ENCODE results near the gene PRSS57. TPM values are rescaled to one million over a fixed set of nuclear protein-coding genes. Genes with fewer than 3 reads are reported as not detected.

PRSS57 gene
- total and polyA plus RNA-seq, 2 of the 13 experiments (the other 11 are each of a cell fraction or from before 2014, with no cell fraction given): 0.12 TPM; not detected in 1

GRCh38 chr19:677601-678436 lies 17.4 kb downstream of the PRSS57 start (continued):
- TF ChIP-seq, protein P1, sequence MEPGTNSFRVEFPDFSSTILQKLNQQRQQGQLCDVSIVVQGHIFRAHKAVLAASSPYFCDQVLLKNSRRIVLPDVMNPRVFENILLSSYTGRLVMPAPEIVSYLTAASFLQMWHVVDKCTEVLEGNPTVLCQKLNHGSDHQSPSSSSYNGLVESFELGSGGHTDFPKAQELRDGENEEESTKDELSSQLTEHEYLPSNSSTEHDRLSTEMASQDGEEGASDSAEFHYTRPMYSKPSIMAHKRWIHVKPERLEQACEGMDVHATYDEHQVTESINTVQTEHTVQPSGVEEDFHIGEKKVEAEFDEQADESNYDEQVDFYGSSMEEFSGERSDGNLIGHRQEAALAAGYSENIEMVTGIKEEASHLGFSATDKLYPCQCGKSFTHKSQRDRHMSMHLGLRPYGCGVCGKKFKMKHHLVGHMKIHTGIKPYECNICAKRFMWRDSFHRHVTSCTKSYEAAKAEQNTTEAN (CRISPR knock-in tag; conservative IDR thresholded peaks at IDR 0.05): no peak
- TF ChIP-seq SOX6 (IDR thresholded peaks at IDR 0.05) (no peak), SOX6 (CRISPR knock-in tag; IDR thresholded peaks at IDR 0.05) (no peak), ZBTB3 (CRISPR knock-in tag; IDR thresholded peaks at IDR 0.05; ENCODE audit: borderline replicate concordance, low read depth) (no peak), GABPB1 (CRISPR knock-in tag; IDR thresholded peaks at IDR 0.05) (no peak), PCBP2 (optimal IDR thresholded peaks at IDR 0.05; ENCODE audit: low read depth, low read length, poor library complexity, severe bottlenecking) (no peak), ZNF326 (CRISPR knock-in tag; IDR thresholded peaks at IDR 0.05; ENCODE audit: borderline replicate concordance) (peak; percentile 84; the same call in 1 of the 2 replicates), MIER2 (CRISPR knock-in tag; IDR thresholded peaks at IDR 0.05) (no peak), ZBTB7A (CRISPR knock-in tag; IDR thresholded peaks at IDR 0.05) (peak; percentile 21; the same call in 1 of the 2 replicates), ZNF589 (CRISPR knock-in tag; conservative IDR thresholded peaks at IDR 0.05) (no peak), ZNF883 (CRISPR knock-in tag; IDR thresholded peaks at IDR 0.05; ENCODE audit: not compliant biosample characterization) (no peak), BORCS8-MEF2B (CRISPR knock-in tag; IDR thresholded peaks at IDR 0.05) (no peak), TCF12 (IDR thresholded peaks at IDR 0.05) (no peak), TCF12 (CRISPR knock-in tag; IDR thresholded peaks at IDR 0.05) (no peak), ZNF749 (CRISPR knock-in tag; IDR thresholded peaks at IDR 0.05; ENCODE audit: borderline replicate concordance) (no peak), FIP1L1 (IDR thresholded peaks at IDR 0.05; ENCODE audit: borderline replicate concordance, insufficient read depth, low read depth, low read length) (no peak), SETDB1 (CRISPR knock-in tag; IDR thresholded peaks at IDR 0.05; ENCODE audit: borderline replicate concordance) (no peak), HMG20B (CRISPR knock-in tag; conservative IDR thresholded peaks at IDR 0.05) (no peak), ZFX (CRISPR knock-in tag; IDR thresholded peaks at IDR 0.05; ENCODE audit: low read depth) (0 out of 2 replicates have a peak, but pooled peaks have one; percentile 25), FOXC1 (CRISPR knock-in tag; IDR thresholded peaks at IDR 0.05; ENCODE audit: borderline replicate concordance) (0 out of 2 replicates have a peak, but pooled peaks have one; percentile 49), ZNF891 (CRISPR knock-in tag; IDR thresholded peaks at IDR 0.05) (no peak)
- TF ChIP-seq, protein P2, sequence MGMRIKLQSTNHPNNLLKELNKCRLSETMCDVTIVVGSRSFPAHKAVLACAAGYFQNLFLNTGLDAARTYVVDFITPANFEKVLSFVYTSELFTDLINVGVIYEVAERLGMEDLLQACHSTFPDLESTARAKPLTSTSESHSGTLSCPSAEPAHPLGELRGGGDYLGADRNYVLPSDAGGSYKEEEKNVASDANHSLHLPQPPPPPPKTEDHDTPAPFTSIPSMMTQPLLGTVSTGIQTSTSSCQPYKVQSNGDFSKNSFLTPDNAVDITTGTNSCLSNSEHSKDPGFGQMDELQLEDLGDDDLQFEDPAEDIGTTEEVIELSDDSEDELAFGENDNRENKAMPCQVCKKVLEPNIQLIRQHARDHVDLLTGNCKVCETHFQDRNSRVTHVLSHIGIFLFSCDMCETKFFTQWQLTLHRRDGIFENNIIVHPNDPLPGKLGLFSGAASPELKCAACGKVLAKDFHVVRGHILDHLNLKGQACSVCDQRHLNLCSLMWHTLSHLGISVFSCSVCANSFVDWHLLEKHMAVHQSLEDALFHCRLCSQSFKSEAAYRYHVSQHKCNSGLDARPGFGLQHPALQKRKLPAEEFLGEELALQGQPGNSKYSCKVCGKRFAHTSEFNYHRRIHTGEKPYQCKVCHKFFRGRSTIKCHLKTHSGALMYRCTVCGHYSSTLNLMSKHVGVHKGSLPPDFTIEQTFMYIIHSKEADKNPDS (CRISPR knock-in tag; IDR thresholded peaks at IDR 0.05): 0 out of 2 replicates have a peak, but pooled peaks have one; percentile 36
- TF ChIP-seq, protein P3, sequence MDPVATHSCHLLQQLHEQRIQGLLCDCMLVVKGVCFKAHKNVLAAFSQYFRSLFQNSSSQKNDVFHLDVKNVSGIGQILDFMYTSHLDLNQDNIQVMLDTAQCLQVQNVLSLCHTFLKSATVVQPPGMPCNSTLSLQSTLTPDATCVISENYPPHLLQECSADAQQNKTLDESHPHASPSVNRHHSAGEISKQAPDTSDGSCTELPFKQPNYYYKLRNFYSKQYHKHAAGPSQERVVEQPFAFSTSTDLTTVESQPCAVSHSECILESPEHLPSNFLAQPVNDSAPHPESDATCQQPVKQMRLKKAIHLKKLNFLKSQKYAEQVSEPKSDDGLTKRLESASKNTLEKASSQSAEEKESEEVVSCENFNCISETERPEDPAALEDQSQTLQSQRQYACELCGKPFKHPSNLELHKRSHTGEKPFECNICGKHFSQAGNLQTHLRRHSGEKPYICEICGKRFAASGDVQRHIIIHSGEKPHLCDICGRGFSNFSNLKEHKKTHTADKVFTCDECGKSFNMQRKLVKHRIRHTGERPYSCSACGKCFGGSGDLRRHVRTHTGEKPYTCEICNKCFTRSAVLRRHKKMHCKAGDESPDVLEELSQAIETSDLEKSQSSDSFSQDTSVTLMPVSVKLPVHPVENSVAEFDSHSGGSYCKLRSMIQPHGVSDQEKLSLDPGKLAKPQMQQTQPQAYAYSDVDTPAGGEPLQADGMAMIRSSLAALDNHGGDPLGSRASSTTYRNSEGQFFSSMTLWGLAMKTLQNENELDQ (CRISPR knock-in tag; IDR thresholded peaks at IDR 0.05; ENCODE audit: borderline replicate concordance): no peak

Measured in HepG2 (cell line).